ENCODE results near the gene MET. TPM values are rescaled to one million over a fixed set of nuclear protein-coding genes. Genes with fewer than 3 reads are reported as not detected.
A peak's percentile ranks its signal among the peaks of the same experiment; 100 is the strongest.

MET gene
- total and polyA plus RNA-seq, 10 donors = 0.68 to 28.8 (median 19.1) TPM

DNA sequence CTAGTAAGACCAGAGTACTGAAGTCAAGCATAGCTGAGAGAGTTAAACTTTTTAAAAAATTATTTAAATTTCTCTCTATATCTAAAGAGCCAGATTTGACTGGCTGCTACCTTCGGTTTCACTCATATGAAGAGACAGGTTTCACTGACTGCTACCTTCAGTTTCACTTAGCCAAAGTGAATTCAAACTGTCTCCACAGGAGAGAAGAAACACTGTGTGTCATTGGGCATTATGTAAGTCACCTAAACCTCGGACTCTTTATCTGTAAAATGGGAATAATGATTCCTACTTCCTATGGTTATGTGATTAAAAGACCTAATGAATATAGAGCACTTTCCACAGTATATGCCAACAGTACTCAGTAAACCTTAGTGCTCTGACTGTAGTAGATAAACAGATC is 41.6 kb upstream of the MET start:
- H3K27me3 ChIP-seq (replicated peaks in 1 of 7) = peaks cover 0 to 5% (median 0%) of the 10 kb centered on the region in 7 donors
- no peaks in the 10 kb centered on the region for H3K4me1 ChIP-seq
- no peak for DNase-seq
- WGBS, 5 donors = 65 to 82% (median 77%) methylated on average over 2 of the region's 2 CpGs
- H3K9me3 ChIP-seq = no peaks in the 10 kb centered on the region
- H3K36me3 ChIP-seq = no peaks in the 10 kb centered on the region
- no peak for TF ChIP-seq POLR2AphosphoS5 (IDR thresholded peaks at IDR 0.05)
- no peak for TF ChIP-seq POLR2A (IDR thresholded peaks at IDR 0.05)
- TF ChIP-seq CTCF (IDR thresholded peaks at IDR 0.05 in 8 of 11, conservative IDR thresholded peaks at IDR 0.05 in 3 of 11) = no peak
- no peak overlapping the region for H3K27ac ChIP-seq
- intact Hi-C loops (cut with DNase I; ENCODE audit: low total_unique reads) = no loop called here
- H3K4me3 ChIP-seq = peak overlapping the region in 1 of 8 donors; percentile 36

DNA sequence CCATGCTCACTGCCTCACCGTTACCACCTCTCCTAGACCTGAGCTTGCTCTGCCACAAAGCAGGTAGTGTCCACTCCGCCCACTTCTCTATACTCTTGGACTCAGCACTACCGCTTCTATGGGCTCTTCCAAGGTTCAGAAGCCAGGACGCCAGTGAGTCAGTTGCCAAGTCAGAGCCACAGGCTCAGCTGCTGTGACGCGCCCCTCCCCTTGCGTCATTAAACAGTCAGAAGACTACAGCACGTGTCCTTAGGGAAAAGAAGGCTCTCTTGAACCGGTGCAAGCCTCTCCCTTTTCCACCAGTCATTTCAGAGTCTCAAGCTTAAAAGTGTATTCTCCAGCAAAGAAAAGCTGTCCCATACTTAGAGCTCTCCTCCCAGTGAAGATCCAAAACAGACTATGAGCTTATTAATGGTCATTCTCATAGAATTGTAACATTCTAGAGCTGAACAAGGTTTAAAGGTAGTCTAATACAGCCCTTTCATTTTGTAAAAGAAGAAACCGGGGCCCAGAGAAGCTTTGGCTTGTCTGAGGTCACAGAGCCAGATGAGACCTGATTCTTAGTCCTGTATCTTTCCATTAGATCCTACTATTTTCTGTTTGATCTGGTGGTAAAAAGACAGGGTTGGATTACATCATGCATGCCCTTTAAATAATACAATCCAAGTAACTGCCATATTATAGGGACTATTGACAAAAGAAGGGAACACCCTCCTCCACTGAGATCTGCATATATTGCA is 40.9 kb upstream of the MET start:
- no peak for DNase-seq

DNA sequence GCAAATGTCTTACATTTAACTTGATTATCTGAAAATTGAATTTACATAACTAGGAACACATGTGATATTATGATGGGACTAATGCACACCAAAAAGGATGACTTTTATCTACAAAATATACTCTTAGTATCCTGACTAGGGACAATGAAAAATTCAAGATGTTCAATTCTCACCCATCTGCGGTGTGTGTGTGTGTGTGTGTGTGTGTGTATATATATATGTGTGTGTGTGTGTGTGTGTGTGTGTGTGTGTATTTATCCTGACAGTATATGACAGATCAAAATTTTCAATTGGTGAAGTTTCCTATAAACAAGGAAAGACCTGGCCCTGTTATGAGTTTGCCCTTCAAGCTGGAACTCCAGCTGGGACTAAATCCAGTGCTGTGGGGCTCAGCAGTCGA is 40.3 kb upstream of the MET start:
- Histone ChIP-seq H3K36me3 (no peaks in the 10 kb centered on the region), H3K4me3 (no peak overlapping the region), H3K27me3 (replicated peaks in 1 of 7) (peaks cover 0 to 3% (median 0%) of the 10 kb centered on the region in 7 donors), H3K9me3 (no peaks in the 10 kb centered on the region), H3K4me1 (no peaks in the 10 kb centered on the region), H3K27ac (no peak overlapping the region)
- intact Hi-C loops (cut with DNase I; ENCODE audit: low total_unique reads) = no loop called here
- no peak for TF ChIP-seq POLR2AphosphoS5 (IDR thresholded peaks at IDR 0.05)
- no peak for TF ChIP-seq POLR2A (IDR thresholded peaks at IDR 0.05)
- no peak for TF ChIP-seq CTCF (IDR thresholded peaks at IDR 0.05 in 8 of 11, conservative IDR thresholded peaks at IDR 0.05 in 3 of 11)
- 90 to 98% (median 94%) methylated on average over 2 of the region's 2 CpGs for WGBS, 5 donors
- no peak for DNase-seq

More for the DNA sequence above, 40.9 kb upstream of the MET start:
- intact Hi-C loops (cut with DNase I; ENCODE audit: low total_unique reads) = no loop called here
- H3K9me3 ChIP-seq = no peaks in the 10 kb centered on the region
- H3K27me3 ChIP-seq (replicated peaks in 1 of 7) = peaks cover 0 to 3% (median 0%) of the 10 kb centered on the region in 7 donors
- 73 to 84% (median 76%) methylated on average over 10 of the region's 10 CpGs for WGBS, 5 donors
- no peak for TF ChIP-seq POLR2AphosphoS5 (IDR thresholded peaks at IDR 0.05)
- TF ChIP-seq POLR2A (IDR thresholded peaks at IDR 0.05) = no peak
- no peak for TF ChIP-seq CTCF (IDR thresholded peaks at IDR 0.05 in 8 of 11, conservative IDR thresholded peaks at IDR 0.05 in 3 of 11)
- H3K36me3 ChIP-seq = no peaks in the 10 kb centered on the region
- no peak overlapping the region for H3K27ac ChIP-seq
- H3K4me3 ChIP-seq = peak overlapping the region in 1 of 8 donors; percentile 36
- no peaks in the 10 kb centered on the region for H3K4me1 ChIP-seq

DNA sequence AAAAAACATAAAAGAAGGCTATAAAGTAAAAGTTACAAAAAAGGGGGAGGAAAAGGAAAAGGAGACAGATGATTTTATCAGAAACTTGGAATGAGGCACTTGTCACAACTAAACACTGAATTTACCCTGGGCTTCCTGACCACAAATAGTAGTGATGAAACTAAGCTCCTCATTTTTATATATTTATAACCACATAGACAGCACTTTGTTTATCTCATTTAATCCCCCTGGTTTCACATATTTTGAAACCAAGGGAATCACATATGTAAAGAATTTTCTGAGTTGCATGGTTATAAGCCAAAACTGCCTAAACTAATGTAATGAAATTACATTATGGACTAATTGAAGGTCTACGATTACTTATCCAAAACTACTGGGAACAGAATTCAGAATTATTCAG is 39.6 kb upstream of the MET start:
- 91 to 97% (median 96%) methylated on average over 1 of the region's 1 CpG for WGBS, 5 donors
- no peak for DNase-seq
- no peaks in the 10 kb centered on the region for H3K36me3 ChIP-seq
- H3K4me3 ChIP-seq = no peak overlapping the region
- H3K4me1 ChIP-seq = no peaks in the 10 kb centered on the region
- intact Hi-C loops (cut with DNase I; ENCODE audit: low total_unique reads) = no loop called here
- TF ChIP-seq POLR2AphosphoS5 (IDR thresholded peaks at IDR 0.05) (no peak), POLR2A (IDR thresholded peaks at IDR 0.05) (no peak), CTCF (IDR thresholded peaks at IDR 0.05 in 8 of 11, conservative IDR thresholded peaks at IDR 0.05 in 3 of 11) (no peak)
- H3K27me3 ChIP-seq (replicated peaks in 1 of 7) = no peaks in the 10 kb centered on the region
- H3K9me3 ChIP-seq = no peaks in the 10 kb centered on the region
- H3K27ac ChIP-seq = no peak overlapping the region
